IMR-90 (cell line): ENCODE data around the gene ABL1.

Source experiments
- BHLHE40 ChIP-seq: fragments of 150-350 bp; IDR thresholded peaks from 2 replicates; pipeline ENCODE4 v1.6.1; 2016; ENCODE audit warnings: mild to moderate bottlenecking, low read depth, low read length
- CEBPB ChIP-seq: IDR thresholded peaks from 2 replicates; pipeline ENCODE4 v1.6.1; 2012; ENCODE audit warnings: low read depth, low read length, improper control_type of control experiment
- CHD1 ChIP-seq: IDR thresholded peaks from 2 replicates; pipeline ENCODE4 v1.6.1; 2012; ENCODE audit warnings: low read depth, low read length, improper control_type of control experiment
- MAFK ChIP-seq: IDR thresholded peaks from 2 replicates; pipeline ENCODE4 v1.6.1; 2012; ENCODE audit warnings: low read depth, low read length, improper control_type of control experiment
- MAZ ChIP-seq: IDR thresholded peaks from 2 replicates; pipeline ENCODE4 v1.6.1; 2012; ENCODE audit warnings: low read depth, mild to moderate bottlenecking, low read length, improper control_type of control experiment, moderate library complexity, borderline replicate concordance
- MXI1 ChIP-seq: IDR thresholded peaks from 2 replicates; pipeline ENCODE4 v1.6.1; 2012; ENCODE audit warnings: low read depth, mild to moderate bottlenecking, low read length, moderate library complexity, borderline replicate concordance
- POLR2A ChIP-seq: IDR thresholded peaks from 2 replicates; pipeline ENCODE4 v1.6.1; 2012; ENCODE audit warnings: mild to moderate bottlenecking, low read depth, low read length
- RAD21 ChIP-seq: IDR thresholded peaks from 2 replicates; pipeline ENCODE4 v1.6.1; 2012; ENCODE audit warnings: low read length, improper control_type of control experiment
- TF ChIP-seq, protein P1 (sequence below): conservative IDR thresholded peaks from 2 replicates; pipeline ENCODE4 v1.5.1; 2012; ENCODE audit warnings: mild to moderate bottlenecking, low read depth, low read length, improper control_type of control experiment
- TF ChIP-seq, protein P2 (sequence below): fragments of 150-350 bp; IDR thresholded peaks from 2 replicates; pipeline ENCODE4 v1.6.1; 2017; ENCODE audit warnings: mild to moderate bottlenecking, antibody characterized with exemption, low read length, low read depth
- TF ChIP-seq, protein P3 (sequence below): fragments of 150-350 bp; IDR thresholded peaks from 2 replicates; pipeline ENCODE4 v1.6.1; 2016; ENCODE audit warnings: low read depth, mild to moderate bottlenecking, low read length, moderate library complexity, borderline replicate concordance

DNA sequence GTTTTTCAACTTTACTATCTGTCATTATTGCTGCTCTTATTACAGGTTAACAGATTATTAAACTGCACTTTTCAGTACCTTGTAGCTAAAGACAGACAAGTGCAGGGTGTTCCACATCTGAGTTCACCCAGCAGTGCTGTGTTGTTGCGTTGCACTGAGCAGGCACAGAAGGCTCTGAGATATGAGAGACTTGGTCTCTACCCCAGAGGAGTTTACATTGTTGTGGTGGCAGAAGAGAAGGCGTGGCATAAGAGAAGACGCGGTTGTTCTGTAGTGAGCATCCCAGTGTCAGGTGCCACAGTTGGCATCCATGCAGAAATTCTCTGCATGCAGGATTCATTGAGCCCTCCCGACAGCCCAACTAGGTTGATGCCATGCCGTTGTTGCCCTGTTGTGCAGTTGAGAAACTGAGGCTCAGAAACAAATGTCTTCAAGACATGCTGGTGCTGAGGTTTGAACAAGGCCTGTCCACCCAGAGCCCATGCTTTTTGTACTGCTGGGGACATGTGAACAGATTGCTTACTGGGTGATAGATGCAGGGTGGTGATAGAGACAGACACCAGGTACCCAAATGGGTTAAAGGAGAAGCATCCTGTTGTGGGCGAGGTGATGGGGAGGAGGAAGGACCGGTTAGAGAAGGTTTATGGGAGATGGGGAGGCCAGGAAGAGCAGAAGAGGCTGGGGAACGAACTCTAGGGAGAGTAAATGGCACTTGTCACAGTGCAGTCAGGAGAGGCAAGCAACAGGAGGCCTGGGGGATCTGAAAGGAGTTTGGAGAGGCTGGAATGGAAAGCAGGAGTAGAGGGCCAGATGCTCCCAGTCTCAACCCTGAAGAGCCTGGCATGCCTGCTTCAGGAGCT, 8.2 kb downstream of the ABL1 start:
- TF ChIP-seq, protein P1, sequence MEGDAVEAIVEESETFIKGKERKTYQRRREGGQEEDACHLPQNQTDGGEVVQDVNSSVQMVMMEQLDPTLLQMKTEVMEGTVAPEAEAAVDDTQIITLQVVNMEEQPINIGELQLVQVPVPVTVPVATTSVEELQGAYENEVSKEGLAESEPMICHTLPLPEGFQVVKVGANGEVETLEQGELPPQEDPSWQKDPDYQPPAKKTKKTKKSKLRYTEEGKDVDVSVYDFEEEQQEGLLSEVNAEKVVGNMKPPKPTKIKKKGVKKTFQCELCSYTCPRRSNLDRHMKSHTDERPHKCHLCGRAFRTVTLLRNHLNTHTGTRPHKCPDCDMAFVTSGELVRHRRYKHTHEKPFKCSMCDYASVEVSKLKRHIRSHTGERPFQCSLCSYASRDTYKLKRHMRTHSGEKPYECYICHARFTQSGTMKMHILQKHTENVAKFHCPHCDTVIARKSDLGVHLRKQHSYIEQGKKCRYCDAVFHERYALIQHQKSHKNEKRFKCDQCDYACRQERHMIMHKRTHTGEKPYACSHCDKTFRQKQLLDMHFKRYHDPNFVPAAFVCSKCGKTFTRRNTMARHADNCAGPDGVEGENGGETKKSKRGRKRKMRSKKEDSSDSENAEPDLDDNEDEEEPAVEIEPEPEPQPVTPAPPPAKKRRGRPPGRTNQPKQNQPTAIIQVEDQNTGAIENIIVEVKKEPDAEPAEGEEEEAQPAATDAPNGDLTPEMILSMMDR: no peak
- no peak for TF ChIP-seq MXI1
- TF ChIP-seq, protein P2, sequence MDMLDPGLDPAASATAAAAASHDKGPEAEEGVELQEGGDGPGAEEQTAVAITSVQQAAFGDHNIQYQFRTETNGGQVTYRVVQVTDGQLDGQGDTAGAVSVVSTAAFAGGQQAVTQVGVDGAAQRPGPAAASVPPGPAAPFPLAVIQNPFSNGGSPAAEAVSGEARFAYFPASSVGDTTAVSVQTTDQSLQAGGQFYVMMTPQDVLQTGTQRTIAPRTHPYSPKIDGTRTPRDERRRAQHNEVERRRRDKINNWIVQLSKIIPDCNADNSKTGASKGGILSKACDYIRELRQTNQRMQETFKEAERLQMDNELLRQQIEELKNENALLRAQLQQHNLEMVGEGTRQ: no peak
- no peak for TF ChIP-seq POLR2A
- no peak for TF ChIP-seq RAD21
- TF ChIP-seq CEBPB: no peak
- TF ChIP-seq, protein P3, sequence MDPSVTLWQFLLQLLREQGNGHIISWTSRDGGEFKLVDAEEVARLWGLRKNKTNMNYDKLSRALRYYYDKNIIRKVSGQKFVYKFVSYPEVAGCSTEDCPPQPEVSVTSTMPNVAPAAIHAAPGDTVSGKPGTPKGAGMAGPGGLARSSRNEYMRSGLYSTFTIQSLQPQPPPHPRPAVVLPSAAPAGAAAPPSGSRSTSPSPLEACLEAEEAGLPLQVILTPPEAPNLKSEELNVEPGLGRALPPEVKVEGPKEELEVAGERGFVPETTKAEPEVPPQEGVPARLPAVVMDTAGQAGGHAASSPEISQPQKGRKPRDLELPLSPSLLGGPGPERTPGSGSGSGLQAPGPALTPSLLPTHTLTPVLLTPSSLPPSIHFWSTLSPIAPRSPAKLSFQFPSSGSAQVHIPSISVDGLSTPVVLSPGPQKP: no peak
- TF ChIP-seq CHD1: no peak
- TF ChIP-seq MAZ: no peak
- TF ChIP-seq BHLHE40: no peak
- TF ChIP-seq MAFK: no peak
